ENCODE results near the gene SLC2A5. TPM values are rescaled to one million over a fixed set of nuclear protein-coding genes. Genes with fewer than 3 reads are reported as not detected.

SLC2A5 gene
- total RNA-seq, 1 experiment from 2014 or later = not detected

DNA sequence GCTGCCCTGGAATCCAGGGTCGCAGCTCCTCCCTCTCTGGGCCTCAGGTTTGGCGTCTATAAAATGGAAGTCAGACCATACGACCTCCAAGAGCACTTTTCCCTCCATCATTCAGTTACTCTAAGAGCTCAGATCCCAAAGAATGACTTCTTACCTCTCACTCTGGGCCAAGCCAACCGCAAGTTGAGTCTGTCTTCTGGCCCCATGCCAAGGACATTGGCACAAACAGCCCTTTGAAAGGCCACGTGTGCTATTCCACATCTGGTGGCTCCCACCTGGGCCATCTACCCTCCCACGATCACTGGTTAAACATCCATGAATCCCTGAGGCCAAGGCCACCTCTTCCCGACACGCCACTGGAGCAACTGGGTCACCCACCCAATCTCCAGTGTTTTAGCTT lies 55.6 kb downstream of the SLC2A5 start:
- Histone ChIP-seq H3K4me3 (ENCODE audit: low read depth, low read length, poor library complexity, severe bottlenecking) (no peak overlapping the region), H3K36me3 (ENCODE audit: insufficient read depth, low read length, poor library complexity, severe bottlenecking) (no peaks in the 10 kb centered on the region), H3K4me1 (ENCODE audit: insufficient read depth, low read length, poor library complexity, severe bottlenecking) (no peaks in the 10 kb centered on the region), H3K27me3 (replicated peaks; ENCODE audit: insufficient read depth, low read depth, low read length, poor library complexity) (no peaks in the 10 kb centered on the region), H3K9me3 (ENCODE audit: low read depth, low read length, poor library complexity, severe bottlenecking) (no peaks in the 10 kb centered on the region), H3K27ac (ENCODE audit: low read depth, low read length, poor library complexity, severe bottlenecking) (no peak overlapping the region)
- DNase-seq (ENCODE audit: low spot score) = no peak
- TF ChIP-seq EZH2 (IDR thresholded peaks at IDR 0.05; ENCODE audit: borderline replicate concordance, low read depth, low read length, poor library complexity, severe bottlenecking) = no peak
- TF ChIP-seq, protein P1, sequence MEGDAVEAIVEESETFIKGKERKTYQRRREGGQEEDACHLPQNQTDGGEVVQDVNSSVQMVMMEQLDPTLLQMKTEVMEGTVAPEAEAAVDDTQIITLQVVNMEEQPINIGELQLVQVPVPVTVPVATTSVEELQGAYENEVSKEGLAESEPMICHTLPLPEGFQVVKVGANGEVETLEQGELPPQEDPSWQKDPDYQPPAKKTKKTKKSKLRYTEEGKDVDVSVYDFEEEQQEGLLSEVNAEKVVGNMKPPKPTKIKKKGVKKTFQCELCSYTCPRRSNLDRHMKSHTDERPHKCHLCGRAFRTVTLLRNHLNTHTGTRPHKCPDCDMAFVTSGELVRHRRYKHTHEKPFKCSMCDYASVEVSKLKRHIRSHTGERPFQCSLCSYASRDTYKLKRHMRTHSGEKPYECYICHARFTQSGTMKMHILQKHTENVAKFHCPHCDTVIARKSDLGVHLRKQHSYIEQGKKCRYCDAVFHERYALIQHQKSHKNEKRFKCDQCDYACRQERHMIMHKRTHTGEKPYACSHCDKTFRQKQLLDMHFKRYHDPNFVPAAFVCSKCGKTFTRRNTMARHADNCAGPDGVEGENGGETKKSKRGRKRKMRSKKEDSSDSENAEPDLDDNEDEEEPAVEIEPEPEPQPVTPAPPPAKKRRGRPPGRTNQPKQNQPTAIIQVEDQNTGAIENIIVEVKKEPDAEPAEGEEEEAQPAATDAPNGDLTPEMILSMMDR (conservative IDR thresholded peaks at IDR 0.05; ENCODE audit: low read depth, low read length) = no peak
- no TSS peak for BruUV-seq (replicated peaks)
- CTCF ChIA-PET = interaction anchor here (2.2 kb wide), 1 partner anchor 9 kb away, joined by 11 read pairs; no protein-coding TSS in a partner anchor
- intact Hi-C loops (cut with micrococcal nuclease; ENCODE audit: unreplicated experiment) = no loop called here
- POLR2A ChIA-PET (ENCODE audit: low non-redundant PET) = no interaction called here

DNA sequence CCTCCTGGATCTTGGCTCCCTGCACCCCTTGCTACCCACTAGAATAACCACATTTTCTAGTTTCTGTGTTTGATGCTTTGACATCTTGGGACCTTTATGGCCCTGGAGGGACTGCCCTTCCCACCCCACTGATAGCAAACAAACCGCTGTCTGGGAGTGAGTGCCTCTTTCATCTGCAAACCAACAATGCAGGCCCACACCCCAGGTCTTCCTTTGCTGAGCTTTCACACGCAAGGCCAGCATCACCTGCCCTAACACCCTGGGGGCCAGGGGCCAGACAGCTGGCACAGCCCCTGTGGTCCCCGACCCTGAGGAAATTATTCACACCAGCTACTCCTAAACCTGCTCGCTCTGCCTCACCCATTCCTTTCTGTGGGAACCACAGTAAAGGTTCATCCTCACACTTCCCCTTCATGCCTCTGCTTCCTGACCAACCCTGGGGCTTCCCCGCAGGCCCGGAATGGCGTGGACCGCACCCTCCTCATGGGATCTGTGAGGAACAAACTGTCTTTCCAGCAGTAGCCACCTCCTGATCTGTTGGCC lies 58.6 kb downstream of the SLC2A5 start:
- intact Hi-C loops (cut with micrococcal nuclease; ENCODE audit: unreplicated experiment) = no loop called here
- TF ChIP-seq, protein P1 (conservative IDR thresholded peaks at IDR 0.05; ENCODE audit: low read depth, low read length) = no peak
- TF ChIP-seq EZH2 (IDR thresholded peaks at IDR 0.05; ENCODE audit: borderline replicate concordance, low read depth, low read length, poor library complexity, severe bottlenecking) = no peak
- no TSS peak for BruUV-seq (replicated peaks)
- CTCF ChIA-PET = no interaction called here
- Histone ChIP-seq H3K27me3 (replicated peaks; ENCODE audit: insufficient read depth, low read depth, low read length, poor library complexity) (no peaks in the 10 kb centered on the region), H3K4me3 (ENCODE audit: low read depth, low read length, poor library complexity, severe bottlenecking) (no peak overlapping the region), H3K9me3 (ENCODE audit: low read depth, low read length, poor library complexity, severe bottlenecking) (no peaks in the 10 kb centered on the region), H3K27ac (ENCODE audit: low read depth, low read length, poor library complexity, severe bottlenecking) (no peak overlapping the region), H3K36me3 (ENCODE audit: insufficient read depth, low read length, poor library complexity, severe bottlenecking) (no peaks in the 10 kb centered on the region), H3K4me1 (ENCODE audit: insufficient read depth, low read length, poor library complexity, severe bottlenecking) (no peaks in the 10 kb centered on the region)
- DNase-seq (ENCODE audit: low spot score) = no peak
- POLR2A ChIA-PET (ENCODE audit: low non-redundant PET) = no interaction called here

DNA sequence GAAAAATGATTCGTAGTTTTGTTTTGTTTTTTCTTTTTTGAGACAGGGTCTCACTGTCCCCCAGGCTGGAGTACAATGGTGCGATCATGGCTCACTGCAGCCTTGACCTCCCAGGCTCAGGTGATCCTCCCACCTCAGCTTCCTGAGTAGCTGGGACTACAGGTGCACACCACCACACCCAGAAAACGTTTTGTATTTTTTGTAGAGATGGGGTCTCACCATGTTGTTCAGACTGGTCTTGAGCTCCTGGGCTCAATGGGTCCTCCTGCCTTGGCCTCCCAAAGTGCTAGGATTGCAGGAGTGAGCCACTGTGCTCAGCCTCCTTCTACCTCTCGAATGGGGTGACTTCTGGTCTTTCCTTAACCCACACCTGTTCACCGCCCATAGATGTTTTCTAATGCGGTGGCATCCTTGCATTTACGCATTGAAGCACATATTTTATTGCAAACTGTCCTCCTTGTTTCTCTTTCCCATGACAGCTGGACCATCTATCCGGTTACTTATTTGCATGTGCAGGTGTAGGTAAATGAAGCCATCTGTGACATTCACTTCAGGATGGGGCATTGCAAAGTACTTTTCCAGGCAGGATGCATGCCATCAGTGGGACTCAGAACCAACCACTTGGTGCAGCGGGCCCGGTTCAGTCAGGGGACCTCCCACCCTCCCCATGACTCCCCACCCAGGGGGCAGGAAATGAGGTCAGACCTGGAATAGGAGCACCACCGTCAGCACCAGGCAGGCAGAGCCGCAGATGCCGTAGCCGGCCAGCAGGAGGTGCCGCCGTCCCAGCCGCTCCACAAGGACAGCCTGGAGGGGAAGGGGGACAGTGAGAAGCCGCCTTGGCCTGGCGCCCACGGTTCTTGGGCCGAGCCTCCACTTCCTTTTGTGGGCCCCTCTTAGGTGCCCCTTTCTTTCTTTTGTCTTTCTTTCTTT lies 59.7 kb downstream of the SLC2A5 start:
- BruUV-seq (replicated peaks) = no TSS peak
- Histone ChIP-seq H3K4me1 (ENCODE audit: insufficient read depth, low read length, poor library complexity, severe bottlenecking) (no peaks in the 10 kb centered on the region), H3K9me3 (ENCODE audit: low read depth, low read length, poor library complexity, severe bottlenecking) (no peaks in the 10 kb centered on the region), H3K27me3 (replicated peaks; ENCODE audit: insufficient read depth, low read depth, low read length, poor library complexity) (no peaks in the 10 kb centered on the region), H3K4me3 (ENCODE audit: low read depth, low read length, poor library complexity, severe bottlenecking) (no peak overlapping the region), H3K27ac (ENCODE audit: low read depth, low read length, poor library complexity, severe bottlenecking) (no peak overlapping the region), H3K36me3 (ENCODE audit: insufficient read depth, low read length, poor library complexity, severe bottlenecking) (no peaks in the 10 kb centered on the region)
- no peak for TF ChIP-seq EZH2 (IDR thresholded peaks at IDR 0.05; ENCODE audit: borderline replicate concordance, low read depth, low read length, poor library complexity, severe bottlenecking)
- TF ChIP-seq, protein P1 (conservative IDR thresholded peaks at IDR 0.05; ENCODE audit: low read depth, low read length) = peak; percentile 67
- peak; percentile 46 for DNase-seq (ENCODE audit: low spot score)
- POLR2A ChIA-PET (ENCODE audit: low non-redundant PET) = no interaction called here
- intact Hi-C loops (cut with micrococcal nuclease; ENCODE audit: unreplicated experiment) = loop anchor here (5.0 kb wide), 2 partner anchors 92 to 93 kb away; no protein-coding TSS in a partner anchor
- CTCF ChIA-PET = no interaction called here

Measured in A673 (cell line).